C4-2B (cell line): Measurements from ENCODE around the gene RNH1.

Experiments
- CTCF ChIP-seq: fragments of 450-650 bp; conservative IDR thresholded peaks from 2 replicates; pipeline ENCODE4 v1.5.1; 2017; ENCODE audit warnings: mild to moderate bottlenecking
- ZFX ChIP-seq: fragments of 450-650 bp; IDR thresholded peaks from 2 replicates; pipeline ENCODE4 v1.6.1; 2017

DNA sequence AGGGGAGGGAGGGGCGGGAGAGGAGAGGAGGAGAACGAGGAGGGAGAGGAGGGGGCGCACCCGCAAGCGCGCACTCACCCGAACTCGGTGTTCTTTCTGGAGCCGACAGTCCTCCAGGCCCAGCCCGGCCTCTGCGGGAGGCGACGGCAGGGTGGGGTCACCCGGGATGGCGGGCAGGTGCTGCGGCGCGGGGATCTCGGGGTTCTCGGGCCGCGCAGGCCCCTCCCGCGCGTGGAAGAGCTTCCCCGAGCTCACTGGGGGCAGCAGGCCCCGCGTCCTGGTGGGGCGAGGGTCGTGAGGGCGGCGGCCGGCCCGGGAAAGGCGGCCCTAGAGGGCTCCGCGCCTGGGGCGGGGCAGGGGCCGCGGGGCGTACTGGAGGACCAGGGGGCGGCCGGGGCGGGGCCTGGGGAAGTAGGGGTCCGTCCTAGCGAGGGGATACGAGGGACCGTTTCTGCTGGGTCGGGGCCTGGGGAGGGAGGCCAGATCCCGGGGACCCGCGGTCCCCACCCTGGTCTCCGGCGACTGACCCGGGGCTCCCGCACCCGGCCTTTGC, 48.3 kb upstream of the RNH1 start:
- TF ChIP-seq CTCF (no peak; the same call in 1 of the 2 replicates), ZFX (no peak)
